HG03280 (cell line): ENCODE measurements around the gene PSKH1.

Source experiments
- ATAC-seq: cut with Tn5 transposase; IDR thresholded peaks from one replicate; pipeline ENCODE4 v1.9.1; 2021; ENCODE audit warnings: mild to moderate bottlenecking, moderate library complexity; ENCODE audit not compliant: unreplicated experiment

The PSKH1 gene

DNA sequence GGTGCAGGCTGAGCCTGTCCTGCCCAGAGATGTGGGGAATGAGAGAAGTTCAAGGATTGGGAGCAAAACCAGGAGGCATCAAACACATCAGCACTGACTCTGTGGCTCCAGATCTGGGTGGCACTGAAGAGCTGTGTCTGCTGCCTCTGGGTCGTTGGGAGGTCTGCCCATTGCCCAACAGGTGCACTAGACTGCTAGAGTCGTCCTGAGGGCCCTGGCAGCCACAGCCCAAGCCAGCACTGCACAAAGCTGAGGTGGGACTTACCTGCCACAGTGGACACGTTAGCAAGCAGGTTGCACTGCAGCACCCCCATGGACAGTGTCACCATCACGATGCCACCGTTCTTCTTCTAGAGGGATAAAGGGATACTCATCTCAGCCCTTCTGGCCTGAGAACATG lies 84.0 kb downstream of the PSKH1 start:
- no peak for ATAC-seq

DNA sequence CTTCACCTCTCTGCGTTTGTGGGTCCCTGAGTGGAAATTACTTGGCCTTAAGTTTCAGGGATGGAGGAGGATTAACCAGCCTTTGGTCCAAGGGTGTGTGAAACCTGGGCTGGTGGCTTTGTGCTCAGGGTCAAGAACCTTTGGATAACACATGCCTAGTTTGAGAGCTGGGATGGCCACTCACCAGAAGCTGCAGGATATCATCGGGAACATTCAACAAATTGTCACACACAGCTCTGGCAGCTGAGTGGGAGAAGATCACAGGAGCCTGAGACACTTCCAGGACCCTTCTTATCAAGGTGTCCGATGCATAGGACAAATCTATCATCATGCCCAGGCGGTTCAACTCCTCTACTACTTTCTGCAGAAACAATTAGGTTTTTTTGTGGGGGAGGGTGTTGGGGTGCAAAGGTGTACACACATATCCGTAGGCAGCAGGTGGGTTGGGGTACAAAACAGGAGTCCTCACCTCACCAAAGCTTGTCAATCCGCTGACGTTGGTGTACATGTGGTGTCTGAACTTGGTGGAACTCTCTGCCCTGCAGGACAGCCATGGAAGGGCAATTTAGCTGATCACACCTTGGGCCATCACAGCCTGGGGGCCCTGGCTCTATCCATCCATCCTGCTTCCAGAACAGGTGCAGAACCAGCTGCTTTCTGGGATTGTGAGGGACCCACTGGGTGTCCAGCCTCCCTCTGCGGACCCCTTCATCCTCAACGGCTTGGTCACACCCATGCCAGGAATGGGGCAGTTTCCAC lies 84.6 kb downstream of the PSKH1 start:
- no peak for ATAC-seq
